ENCODE data around the gene SYT7.
A peak's percentile ranks its signal among the peaks of the same experiment; 100 is the strongest.

Gene SYT7

DNA sequence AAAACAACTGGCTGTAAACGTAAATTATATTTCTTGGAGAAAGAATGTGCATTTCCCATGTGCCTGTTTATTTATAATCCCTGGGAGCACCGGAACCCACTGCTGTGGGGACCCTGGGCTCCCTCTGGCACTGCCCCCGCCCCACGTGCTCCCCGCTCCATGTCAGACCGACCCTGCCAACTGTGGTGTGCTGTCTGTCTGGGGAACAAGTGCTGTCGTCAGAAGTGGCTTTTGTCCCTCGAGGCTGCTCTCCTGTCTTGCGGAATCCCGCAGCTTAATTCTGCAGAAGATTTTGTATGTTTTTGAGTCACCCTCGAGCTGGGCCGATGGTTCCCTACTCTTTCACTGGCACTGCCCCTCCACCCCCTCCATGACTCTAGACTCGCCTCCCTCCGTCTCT, 69.9 kb downstream of the SYT7 start:
- H3K9ac ChIP-seq (ENCODE audit: low read depth, low read length) = no peak overlapping the region
- no peaks in the 10 kb centered on the region for H3K36me3 ChIP-seq (ENCODE audit: insufficient read depth, low read length)
- no peaks in the 10 kb centered on the region for H3K9me3 ChIP-seq (ENCODE audit: insufficient read depth, low read depth, low read length)
- 88% methylated on average over 14 of the region's 14 CpGs for WGBS
- H3K4me1 ChIP-seq (ENCODE audit: insufficient read depth, low read length) = peaks cover 37% of the 10 kb centered on the region
- H3K27ac ChIP-seq (ENCODE audit: low read depth, low read length) = no peak overlapping the region
- H3K27me3 ChIP-seq (ENCODE audit: insufficient read depth, low read length) = peaks cover 53% of the 10 kb centered on the region
- H3K4me3 ChIP-seq (ENCODE audit: low read length) = no peak overlapping the region

DNA sequence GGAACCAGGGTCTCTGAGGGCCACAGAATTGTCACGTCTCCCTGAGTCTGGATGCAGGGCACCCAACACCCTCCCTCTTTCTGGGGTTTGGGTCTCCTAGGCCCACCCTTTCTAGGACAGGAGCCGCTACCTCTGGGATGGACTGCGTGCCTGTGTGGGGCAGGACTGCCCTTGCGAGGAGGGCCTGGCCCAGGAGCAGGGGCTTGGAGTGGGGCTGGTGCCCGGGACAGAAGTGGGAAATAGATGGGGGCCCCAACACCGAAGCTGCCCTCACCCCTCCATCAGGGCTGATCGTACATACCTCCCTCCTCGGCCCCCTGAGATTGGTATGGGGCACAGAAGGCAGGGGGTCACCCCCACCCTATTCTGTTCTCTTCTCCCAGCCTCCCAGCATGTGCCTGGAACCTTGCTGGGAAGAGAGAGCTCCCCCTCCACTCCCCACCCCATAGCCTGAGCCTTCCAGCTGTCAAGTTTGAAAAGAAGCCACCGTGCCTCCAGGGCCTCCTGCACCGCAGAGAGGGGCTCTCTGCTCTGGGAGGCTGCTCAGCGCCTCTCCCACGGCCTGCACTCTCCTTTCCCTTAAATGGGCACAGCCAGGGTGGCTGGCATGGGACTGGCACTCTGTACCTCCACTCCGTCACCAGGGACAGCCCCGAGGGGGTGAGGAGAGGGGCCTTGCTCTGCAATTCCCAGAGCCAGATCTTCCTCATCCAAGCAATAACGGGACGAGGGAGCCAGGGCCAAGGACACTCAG, 70.5 kb downstream of the SYT7 start:
- Histone ChIP-seq H3K4me3 (ENCODE audit: low read length) (no peak overlapping the region), H3K27ac (ENCODE audit: low read depth, low read length) (no peak overlapping the region), H3K36me3 (ENCODE audit: insufficient read depth, low read length) (no peaks in the 10 kb centered on the region), H3K9ac (ENCODE audit: low read depth, low read length) (no peak overlapping the region), H3K27me3 (ENCODE audit: insufficient read depth, low read length) (peaks cover 57% of the 10 kb centered on the region), H3K9me3 (ENCODE audit: insufficient read depth, low read depth, low read length) (no peaks in the 10 kb centered on the region), H3K4me1 (ENCODE audit: insufficient read depth, low read length) (peaks cover 36% of the 10 kb centered on the region)
- WGBS = 86% methylated on average over 15 of the region's 16 CpGs

GRCh38 chr11:61509043-61510029, 71.5 kb downstream of the SYT7 start:
- no peaks in the 10 kb centered on the region for H3K9me3 ChIP-seq (ENCODE audit: insufficient read depth, low read depth, low read length)
- no peaks in the 10 kb centered on the region for H3K36me3 ChIP-seq (ENCODE audit: insufficient read depth, low read length)
- no peak overlapping the region for H3K27ac ChIP-seq (ENCODE audit: low read depth, low read length)
- H3K4me3 ChIP-seq (ENCODE audit: low read length) = peak overlapping the region; percentile 32
- peaks cover 29% of the 10 kb centered on the region for H3K4me1 ChIP-seq (ENCODE audit: insufficient read depth, low read length)
- peaks cover 57% of the 10 kb centered on the region for H3K27me3 ChIP-seq (ENCODE audit: insufficient read depth, low read length)
- no peak overlapping the region for H3K9ac ChIP-seq (ENCODE audit: low read depth, low read length)
- 13% methylated on average over 117 of the region's 117 CpGs for WGBS

DNA sequence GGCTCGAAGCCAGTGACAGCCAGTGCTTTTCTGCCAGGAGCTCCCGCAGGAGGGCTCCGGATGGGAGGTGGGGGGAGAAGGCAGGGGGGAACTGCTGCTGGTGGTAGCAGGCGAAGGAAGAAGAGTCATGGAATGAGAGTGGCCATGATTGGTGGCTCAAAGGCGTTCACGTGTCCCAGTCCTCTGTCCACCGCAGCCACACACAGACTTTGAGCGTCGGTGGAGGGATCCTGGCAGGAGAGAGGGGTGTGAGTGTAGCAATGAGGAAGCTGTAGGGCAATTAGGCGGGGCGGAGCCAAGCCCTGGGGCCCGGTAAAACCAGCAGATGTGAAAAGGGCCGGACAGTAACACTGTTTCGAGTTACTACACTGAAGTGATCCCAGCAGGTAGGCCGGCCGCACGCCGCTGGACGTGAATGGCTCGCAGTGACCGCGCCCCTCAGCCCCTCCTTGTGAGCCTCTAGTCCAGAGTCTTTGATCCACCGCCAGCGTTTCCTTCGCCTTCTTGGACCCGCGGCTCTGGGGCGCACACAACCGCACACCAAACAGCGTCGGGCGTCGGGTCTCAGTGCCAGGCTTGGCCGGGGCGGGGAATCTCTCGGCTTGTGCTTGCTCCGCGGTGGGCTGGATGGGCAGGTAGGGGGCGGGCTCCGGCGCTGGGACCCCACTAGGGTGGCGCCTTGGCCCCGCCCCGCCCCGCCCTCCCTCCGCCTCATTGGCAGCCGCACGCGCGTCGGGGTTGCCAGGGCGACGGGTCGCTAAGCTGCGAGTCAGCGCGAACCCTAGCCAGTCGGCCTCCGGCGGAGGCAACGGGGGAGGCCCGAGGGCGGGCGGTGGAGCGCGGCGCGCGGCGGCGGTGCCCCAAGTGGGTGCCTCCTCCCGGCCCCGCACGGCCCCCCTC, 72.7 kb downstream of the SYT7 start, which contains the start of gene LRRC10B:
Gene LRRC10B, plus strand, starts transcription at position 788 of the 900 bp plus-strand sequence. CDS start 250 bp downstream, outside the sequence.
- no peaks in the 10 kb centered on the region for H3K9me3 ChIP-seq (ENCODE audit: insufficient read depth, low read depth, low read length)
- WGBS = 2% methylated on average over 74 of the region's 74 CpGs
- no peaks in the 10 kb centered on the region for H3K36me3 ChIP-seq (ENCODE audit: insufficient read depth, low read length)
- H3K27ac ChIP-seq (ENCODE audit: low read depth, low read length) = no peak within 1 kb of the TSS
- H3K4me1 ChIP-seq (ENCODE audit: insufficient read depth, low read length) = peaks cover 18% of the 10 kb centered on the region
- peaks cover 57% of the 10 kb centered on the region for H3K27me3 ChIP-seq (ENCODE audit: insufficient read depth, low read length)
- H3K9ac ChIP-seq (ENCODE audit: low read depth, low read length) = no peak within 1 kb of the TSS
- peak within 1 kb of the TSS; percentile 58 for H3K4me3 ChIP-seq (ENCODE audit: low read length)

DNA sequence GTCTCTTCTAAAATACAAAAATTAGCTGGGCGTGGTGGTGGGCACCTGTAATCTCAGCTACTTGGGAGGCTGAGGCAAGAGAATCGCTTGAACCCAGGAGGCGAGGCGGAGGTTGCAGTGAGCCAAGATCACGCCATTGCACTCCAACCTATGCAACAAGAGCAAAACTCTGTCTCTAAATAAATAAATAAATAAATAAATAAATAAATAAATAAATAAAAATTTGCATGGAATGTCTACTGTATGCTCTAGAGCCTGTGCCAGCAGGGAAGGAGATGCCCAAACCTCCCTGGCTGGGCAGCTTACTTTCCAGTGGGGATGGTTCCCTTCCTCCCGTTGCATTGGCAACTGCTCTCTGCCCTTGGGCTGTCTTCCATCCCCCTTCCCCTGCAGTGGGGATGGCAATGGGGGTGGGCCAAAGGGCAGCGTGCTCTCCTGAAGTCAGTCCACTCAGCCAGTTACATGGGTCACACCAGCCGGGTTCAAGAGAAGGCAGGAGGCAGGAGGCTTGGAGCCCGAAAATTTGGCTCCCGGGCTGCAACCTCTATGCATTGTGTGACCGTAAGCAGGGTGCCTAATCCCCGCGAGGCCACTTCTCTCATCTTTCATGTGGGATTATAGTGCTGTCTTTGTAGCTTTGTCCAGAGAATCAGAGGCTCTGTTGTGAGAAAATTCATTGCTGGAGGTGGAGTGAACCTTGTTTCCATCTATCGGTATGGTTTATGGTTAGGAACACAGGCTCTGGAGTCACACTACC, 73.7 kb downstream of the SYT7 start:
- no peak overlapping the region for H3K4me3 ChIP-seq (ENCODE audit: low read length)
- 64% methylated on average over 13 of the region's 14 CpGs for WGBS
- no peaks in the 10 kb centered on the region for H3K36me3 ChIP-seq (ENCODE audit: insufficient read depth, low read length)

DNA sequence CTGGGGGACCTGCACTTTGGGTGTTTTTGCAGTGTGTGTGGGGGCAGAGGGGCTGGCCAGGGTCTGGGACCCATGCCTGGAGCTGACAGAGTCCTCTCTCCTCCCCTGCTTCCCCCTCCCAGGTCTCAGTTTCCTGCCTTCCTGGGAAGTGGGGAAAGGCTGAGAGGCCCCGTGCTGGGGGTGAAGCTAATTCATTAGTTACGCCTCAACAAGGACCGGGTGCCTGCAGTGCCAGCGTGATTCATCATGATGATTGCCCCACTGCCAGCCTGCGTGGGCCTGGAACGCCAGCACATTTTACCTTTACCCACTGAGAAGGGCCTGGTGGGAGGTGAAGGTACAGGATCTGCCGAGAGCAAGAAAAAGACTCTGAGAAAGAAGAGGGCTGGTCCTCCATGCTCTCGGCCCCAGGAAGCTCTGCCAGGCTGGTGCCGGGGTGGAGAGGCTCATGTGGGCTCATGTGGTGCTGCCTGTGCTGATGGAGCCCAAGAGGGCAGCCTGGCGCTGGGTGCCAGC, 75.2 kb downstream of the SYT7 start:
- WGBS = 56% methylated on average over 10 of the region's 10 CpGs
- Histone ChIP-seq H3K27me3 (ENCODE audit: insufficient read depth, low read length) (peaks cover 46% of the 10 kb centered on the region), H3K9me3 (ENCODE audit: insufficient read depth, low read depth, low read length) (no peaks in the 10 kb centered on the region), H3K4me1 (ENCODE audit: insufficient read depth, low read length) (peaks cover 16% of the 10 kb centered on the region), H3K4me3 (ENCODE audit: low read length) (no peak overlapping the region), H3K9ac (ENCODE audit: low read depth, low read length) (no peak overlapping the region), H3K36me3 (ENCODE audit: insufficient read depth, low read length) (no peaks in the 10 kb centered on the region), H3K27ac (ENCODE audit: low read depth, low read length) (no peak overlapping the region)

More for the DNA sequence above, 73.7 kb downstream of the SYT7 start:
- no peak overlapping the region for H3K9ac ChIP-seq (ENCODE audit: low read depth, low read length)
- H3K4me1 ChIP-seq (ENCODE audit: insufficient read depth, low read length) = peaks cover 16% of the 10 kb centered on the region
- H3K27ac ChIP-seq (ENCODE audit: low read depth, low read length) = no peak overlapping the region
- peaks cover 57% of the 10 kb centered on the region for H3K27me3 ChIP-seq (ENCODE audit: insufficient read depth, low read length)
- H3K9me3 ChIP-seq (ENCODE audit: insufficient read depth, low read depth, low read length) = no peaks in the 10 kb centered on the region

- H3K9me3 ChIP-seq (ENCODE audit: insufficient read depth, low read depth, low read length) = no peaks in the 10 kb centered on the region
- peaks cover 19% of the 10 kb centered on the region for H3K4me1 ChIP-seq (ENCODE audit: insufficient read depth, low read length)
- no peaks in the 10 kb centered on the region for H3K36me3 ChIP-seq (ENCODE audit: insufficient read depth, low read length)
- WGBS = 90% methylated on average over 5 of the region's 5 CpGs
- H3K4me3 ChIP-seq (ENCODE audit: low read length) = no peak overlapping the region
- H3K27ac ChIP-seq (ENCODE audit: low read depth, low read length) = no peak overlapping the region
- peaks cover 41% of the 10 kb centered on the region for H3K27me3 ChIP-seq (ENCODE audit: insufficient read depth, low read length)
- H3K9ac ChIP-seq (ENCODE audit: low read depth, low read length) = no peak overlapping the region
These were observed 75.8 kb downstream of the SYT7 start for GRCh38 chr11:61505106-61505505.

DNA sequence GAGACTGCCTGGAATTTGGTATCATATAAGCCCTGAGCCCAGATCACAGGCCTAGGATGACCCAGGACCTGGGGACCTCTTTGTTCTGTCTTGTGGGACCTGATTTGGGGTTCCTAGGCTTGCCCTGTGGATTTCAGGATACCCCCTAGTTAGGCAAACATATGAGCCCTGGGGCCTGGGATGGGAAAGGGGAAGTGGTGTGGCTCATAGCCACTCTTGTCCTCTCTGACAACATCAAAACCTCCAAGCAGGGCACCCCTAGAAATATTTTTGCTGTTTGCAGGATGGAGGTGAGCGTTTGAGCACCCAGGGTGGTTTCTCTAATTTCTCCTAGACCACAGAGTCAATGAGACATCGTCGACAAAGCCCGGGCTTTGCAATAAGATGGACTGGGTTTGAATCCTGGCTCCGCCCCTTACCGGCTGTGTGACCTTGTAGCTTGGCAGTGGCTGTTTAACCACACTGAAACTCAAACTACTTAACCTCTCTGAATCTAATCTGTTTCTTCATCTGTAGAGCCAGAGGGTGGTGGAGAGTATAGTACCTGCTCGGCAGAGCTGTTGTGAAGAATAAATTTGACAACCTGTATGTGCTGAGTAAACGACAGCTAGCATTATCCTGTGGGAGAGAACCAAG, 77.6 kb downstream of the SYT7 start:
- Histone ChIP-seq H3K27me3 (ENCODE audit: insufficient read depth, low read length) (peaks cover 31% of the 10 kb centered on the region), H3K4me1 (ENCODE audit: insufficient read depth, low read length) (peaks cover 28% of the 10 kb centered on the region), H3K9me3 (ENCODE audit: insufficient read depth, low read depth, low read length) (no peaks in the 10 kb centered on the region), H3K27ac (ENCODE audit: low read depth, low read length) (no peak overlapping the region), H3K9ac (ENCODE audit: low read depth, low read length) (no peak overlapping the region), H3K36me3 (ENCODE audit: insufficient read depth, low read length) (no peaks in the 10 kb centered on the region), H3K4me3 (ENCODE audit: low read length) (no peak overlapping the region)
- 77% methylated on average over 7 of the region's 8 CpGs for WGBS

DNA sequence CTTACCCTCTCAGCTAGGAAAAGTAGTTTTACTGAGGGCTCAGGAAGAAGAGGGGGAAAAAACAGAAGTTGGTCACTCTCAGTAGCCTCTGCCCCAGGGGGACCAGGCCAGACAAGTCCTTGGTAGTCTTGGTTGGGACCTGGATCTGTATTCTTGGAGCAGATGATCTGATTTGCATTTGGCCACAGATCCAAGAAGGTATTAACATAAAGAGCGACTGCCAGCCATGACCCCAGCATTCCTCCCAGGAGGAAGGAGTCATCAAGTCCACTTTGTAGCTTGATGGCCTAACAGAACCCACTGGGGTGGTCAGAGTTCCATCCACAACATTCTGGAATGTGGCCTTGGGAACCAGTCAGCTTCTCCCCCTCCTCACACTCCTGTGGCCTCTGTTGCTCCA, 78.4 kb downstream of the SYT7 start:
- H3K27me3 ChIP-seq (ENCODE audit: insufficient read depth, low read length) = peaks cover 24% of the 10 kb centered on the region
- no peak overlapping the region for H3K27ac ChIP-seq (ENCODE audit: low read depth, low read length)
- no peak overlapping the region for H3K4me3 ChIP-seq (ENCODE audit: low read length)
- no peak overlapping the region for H3K9ac ChIP-seq (ENCODE audit: low read depth, low read length)
- no peaks in the 10 kb centered on the region for H3K36me3 ChIP-seq (ENCODE audit: insufficient read depth, low read length)
- peaks cover 23% of the 10 kb centered on the region for H3K4me1 ChIP-seq (ENCODE audit: insufficient read depth, low read length)
- no peaks in the 10 kb centered on the region for H3K9me3 ChIP-seq (ENCODE audit: insufficient read depth, low read depth, low read length)
- 83% methylated on average over 1 of the region's 1 CpG for WGBS
